GM23338 (cell line): ENCODE measurements around the gene APP.

ENCODE experiments used
- CREB1 ChIP-seq: fragments of 250-450 bp; sonication (Bioruptor Pico); IDR thresholded peaks from 2 replicates; pipeline ENCODE4 v1.5.0; 2020; ENCODE audit warnings: low read depth, mild to moderate bottlenecking, moderate library complexity
- CTCF ChIP-seq, 2 experiments: fragments of 200-600 bp in 1 of 2; sonication (generic) in 1 of 2; conservative IDR thresholded peaks; 2 replicates each; pipeline versions ENCODE4 v1.5.1 to v1.6.1; 2016 to 2017; ENCODE audit warnings: antibody characterized with exemption in 2 of 2, low read depth in 2 of 2, mild to moderate bottlenecking in 2 of 2, moderate library complexity in 1 of 2
- ZNF331 ChIP-seq: fragments of 250-450 bp; sonication (Bioruptor Pico); IDR thresholded peaks from 2 replicates; pipeline ENCODE4 v1.5.0; 2020; ENCODE audit warnings: low read depth, mild to moderate bottlenecking, moderate library complexity
- TF ChIP-seq, protein P1 (sequence below): IDR thresholded peaks from one replicate; pipeline ENCODE4 v1.6.1; 2018; ENCODE audit warnings: antibody characterized with exemption; ENCODE audit not compliant: unreplicated experiment

- TF ChIP-seq CTCF (conservative IDR thresholded peaks at IDR 0.05; ENCODE audit: low read depth in 2 of 2) = no peak
- TF ChIP-seq CREB1 (CRISPR knock-in tag) = no peak
- TF ChIP-seq, protein P1, sequence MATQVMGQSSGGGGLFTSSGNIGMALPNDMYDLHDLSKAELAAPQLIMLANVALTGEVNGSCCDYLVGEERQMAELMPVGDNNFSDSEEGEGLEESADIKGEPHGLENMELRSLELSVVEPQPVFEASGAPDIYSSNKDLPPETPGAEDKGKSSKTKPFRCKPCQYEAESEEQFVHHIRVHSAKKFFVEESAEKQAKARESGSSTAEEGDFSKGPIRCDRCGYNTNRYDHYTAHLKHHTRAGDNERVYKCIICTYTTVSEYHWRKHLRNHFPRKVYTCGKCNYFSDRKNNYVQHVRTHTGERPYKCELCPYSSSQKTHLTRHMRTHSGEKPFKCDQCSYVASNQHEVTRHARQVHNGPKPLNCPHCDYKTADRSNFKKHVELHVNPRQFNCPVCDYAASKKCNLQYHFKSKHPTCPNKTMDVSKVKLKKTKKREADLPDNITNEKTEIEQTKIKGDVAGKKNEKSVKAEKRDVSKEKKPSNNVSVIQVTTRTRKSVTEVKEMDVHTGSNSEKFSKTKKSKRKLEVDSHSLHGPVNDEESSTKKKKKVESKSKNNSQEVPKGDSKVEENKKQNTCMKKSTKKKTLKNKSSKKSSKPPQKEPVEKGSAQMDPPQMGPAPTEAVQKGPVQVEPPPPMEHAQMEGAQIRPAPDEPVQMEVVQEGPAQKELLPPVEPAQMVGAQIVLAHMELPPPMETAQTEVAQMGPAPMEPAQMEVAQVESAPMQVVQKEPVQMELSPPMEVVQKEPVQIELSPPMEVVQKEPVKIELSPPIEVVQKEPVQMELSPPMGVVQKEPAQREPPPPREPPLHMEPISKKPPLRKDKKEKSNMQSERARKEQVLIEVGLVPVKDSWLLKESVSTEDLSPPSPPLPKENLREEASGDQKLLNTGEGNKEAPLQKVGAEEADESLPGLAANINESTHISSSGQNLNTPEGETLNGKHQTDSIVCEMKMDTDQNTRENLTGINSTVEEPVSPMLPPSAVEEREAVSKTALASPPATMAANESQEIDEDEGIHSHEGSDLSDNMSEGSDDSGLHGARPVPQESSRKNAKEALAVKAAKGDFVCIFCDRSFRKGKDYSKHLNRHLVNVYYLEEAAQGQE = no peak
- no peak for TF ChIP-seq ZNF331 (CRISPR knock-in tag)
These were observed 63.1 kb downstream of the APP start for GRCh38 chr21:26107429-26107828.
